ENCODE measurements around the gene CCDC27.

GRCh38 chr1:3756394-3756793 lies 4.1 kb downstream of the CCDC27 start:
- TF ChIP-seq CTCF (IDR thresholded peaks at IDR 0.05) (no peak), ZFX (IDR thresholded peaks at IDR 0.05; ENCODE audit: borderline replicate concordance) (no peak)

Data from 22Rv1 (cell line).